Keratinocyte (primary cell): ENCODE measurements around the gene GPC5.

ENCODE experiments used
- EZH2 ChIP-seq: IDR thresholded peaks from one replicate; pipeline ENCODE4 v1.6.1; 2012; ENCODE audit warnings: inconsistent platforms, mild to moderate bottlenecking, low read length, moderate library complexity
- TF ChIP-seq, protein P1 (sequence below), 3 experiments: IDR thresholded peaks in 1 of 3; conservative IDR thresholded peaks in 1 of 3; optimal IDR thresholded peaks in 1 of 3; 2 replicates in 2 of 3; 3 replicates in 1 of 3; pipeline versions ENCODE3 to v1.5.1; 2011; ENCODE audit warnings: low read length in 3 of 3, mild to moderate bottlenecking in 3 of 3, moderate library complexity in 2 of 3, control low read depth in 1 of 3, inconsistent platforms in 1 of 3; ENCODE audit not compliant: insufficient read depth in 2 of 3; ENCODE audit errors: extremely low read depth in 1 of 3

DNA sequence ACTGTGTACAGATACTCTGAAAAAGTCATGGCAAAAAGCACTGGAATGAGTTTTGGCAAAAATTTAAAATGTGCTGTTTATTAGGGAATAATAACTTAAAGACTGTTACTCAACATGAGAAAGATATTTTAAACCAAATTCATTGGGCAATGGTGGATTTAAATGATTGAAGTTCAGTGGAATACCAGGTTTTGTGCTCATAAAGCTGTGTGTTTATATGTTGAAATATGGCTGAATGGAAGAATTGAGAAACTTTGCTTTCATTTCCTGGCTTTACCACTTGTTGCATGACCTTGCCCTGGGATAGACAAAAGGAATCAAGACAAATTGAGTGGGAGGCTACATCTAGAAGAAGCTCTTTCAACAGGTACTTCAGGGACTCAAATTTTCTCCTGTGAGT, 246.4 kb downstream of the GPC5 start:
- TF ChIP-seq, protein P1, sequence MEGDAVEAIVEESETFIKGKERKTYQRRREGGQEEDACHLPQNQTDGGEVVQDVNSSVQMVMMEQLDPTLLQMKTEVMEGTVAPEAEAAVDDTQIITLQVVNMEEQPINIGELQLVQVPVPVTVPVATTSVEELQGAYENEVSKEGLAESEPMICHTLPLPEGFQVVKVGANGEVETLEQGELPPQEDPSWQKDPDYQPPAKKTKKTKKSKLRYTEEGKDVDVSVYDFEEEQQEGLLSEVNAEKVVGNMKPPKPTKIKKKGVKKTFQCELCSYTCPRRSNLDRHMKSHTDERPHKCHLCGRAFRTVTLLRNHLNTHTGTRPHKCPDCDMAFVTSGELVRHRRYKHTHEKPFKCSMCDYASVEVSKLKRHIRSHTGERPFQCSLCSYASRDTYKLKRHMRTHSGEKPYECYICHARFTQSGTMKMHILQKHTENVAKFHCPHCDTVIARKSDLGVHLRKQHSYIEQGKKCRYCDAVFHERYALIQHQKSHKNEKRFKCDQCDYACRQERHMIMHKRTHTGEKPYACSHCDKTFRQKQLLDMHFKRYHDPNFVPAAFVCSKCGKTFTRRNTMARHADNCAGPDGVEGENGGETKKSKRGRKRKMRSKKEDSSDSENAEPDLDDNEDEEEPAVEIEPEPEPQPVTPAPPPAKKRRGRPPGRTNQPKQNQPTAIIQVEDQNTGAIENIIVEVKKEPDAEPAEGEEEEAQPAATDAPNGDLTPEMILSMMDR (optimal IDR thresholded peaks at IDR 0.05 in 1 of 3, IDR thresholded peaks at IDR 0.05 in 1 of 3, conservative IDR thresholded peaks at IDR 0.05 in 1 of 3; ENCODE audit: extremely low read depth in 1 of 3, insufficient read depth in 2 of 3, low read length in 3 of 3) = no peak
- TF ChIP-seq EZH2 = no peak
